ENCODE data around the gene GPR162. TPM values are rescaled to one million over a fixed set of nuclear protein-coding genes. Genes with fewer than 3 reads are reported as not detected.

The GPR162 gene
- total and polyA plus RNA-seq, 2 experiments from 2014 or later: 2.3 TPM

DNA sequence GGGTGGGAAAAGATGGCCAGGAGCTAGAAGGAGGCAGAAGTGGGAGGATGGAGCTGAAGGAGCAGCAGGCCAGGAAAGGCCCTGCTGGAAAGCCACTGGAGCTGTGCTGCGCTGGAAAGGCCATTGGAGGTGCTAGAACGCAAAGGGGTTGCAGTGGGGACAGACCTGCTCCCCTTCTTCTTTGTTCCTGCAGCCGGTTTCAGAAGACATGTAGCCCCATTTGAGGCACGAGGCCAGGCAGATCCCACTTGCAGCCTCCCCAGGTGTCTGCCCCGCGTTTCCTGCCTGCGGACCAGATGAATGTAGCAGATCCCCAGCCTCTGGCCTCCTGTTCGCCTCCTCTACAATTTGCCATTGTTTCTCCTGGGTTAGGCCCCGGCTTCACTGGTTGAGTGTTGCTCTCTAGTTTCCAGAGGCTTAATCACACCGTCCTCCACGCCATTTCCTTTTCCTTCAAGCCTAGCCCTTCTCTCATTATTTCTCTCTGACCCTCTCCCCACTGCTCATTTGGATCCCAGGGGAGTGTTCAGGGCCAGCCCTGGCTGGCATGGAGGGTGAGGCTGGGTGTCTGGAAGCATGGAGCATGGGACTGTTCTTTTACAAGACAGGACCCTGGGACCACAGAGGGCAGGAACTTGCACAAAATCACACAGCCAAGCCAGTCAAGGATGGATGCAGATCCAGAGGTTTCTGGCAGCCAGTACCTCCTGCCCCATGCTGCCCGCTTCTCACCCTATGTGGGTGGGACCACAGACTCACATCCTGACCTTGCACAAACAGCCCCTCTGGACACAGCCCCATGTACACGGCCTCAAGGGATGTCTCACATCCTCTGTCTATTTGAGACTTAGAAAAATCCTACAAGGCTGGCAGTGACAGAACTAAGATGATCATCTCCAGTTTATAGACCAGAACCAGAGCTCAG is 2.3 kb upstream of the GPR162 start:
- Histone ChIP-seq H4K20me1 (ENCODE audit: insufficient read depth, poor library complexity, severe bottlenecking) (no peaks in the 10 kb centered on the region), H2AFZ (no peak overlapping the region), H3K36me3 (replicated peaks; ENCODE audit: insufficient read depth, low read depth) (no peaks in the 10 kb centered on the region), H3K4me3 (no peak overlapping the region), H3K79me2 (no peaks in the 10 kb centered on the region), H3K4me1 (ENCODE audit: insufficient read depth) (peaks cover 10% of the 10 kb centered on the region), H3K4me2 (no peak overlapping the region), H3K27ac (no peak overlapping the region), H3K9me3 (ENCODE audit: low read depth) (no peaks in the 10 kb centered on the region), H3K27me3 (peaks cover 5% of the 10 kb centered on the region), H3K9me2 (replicated peaks; ENCODE audit: insufficient read depth) (no peaks in the 10 kb centered on the region)
- no peak for TF ChIP-seq EZH2 (IDR thresholded peaks at IDR 0.05; ENCODE audit: borderline replicate concordance)
- TF ChIP-seq CTCF (IDR thresholded peaks at IDR 0.05; ENCODE audit: poor library complexity): no peak
- no peak for TF ChIP-seq EZH2phosphoT487 (IDR thresholded peaks at IDR 0.05; ENCODE audit: low read depth, severe bottlenecking, unreplicated experiment)
- WGBS (ENCODE audit: low lambda C conversion rate, missing lambda C conversion rate): 75% methylated on average over 13 of the region's 13 CpGs
- no peak for DNase-seq (ENCODE audit: low spot score)

- Histone ChIP-seq H3K4me2 (no peak overlapping the region), H3K36me3 (replicated peaks; ENCODE audit: insufficient read depth, low read depth) (no peaks in the 10 kb centered on the region), H3K4me3 (no peak overlapping the region), H3K27me3 (peaks cover 5% of the 10 kb centered on the region), H3K9me3 (ENCODE audit: low read depth) (no peaks in the 10 kb centered on the region), H3K79me2 (no peaks in the 10 kb centered on the region), H3K9me2 (replicated peaks; ENCODE audit: insufficient read depth) (no peaks in the 10 kb centered on the region), H3K4me1 (ENCODE audit: insufficient read depth) (peaks cover 10% of the 10 kb centered on the region), H4K20me1 (ENCODE audit: insufficient read depth, poor library complexity, severe bottlenecking) (no peaks in the 10 kb centered on the region), H3K27ac (no peak overlapping the region), H2AFZ (no peak overlapping the region)
- WGBS (ENCODE audit: low lambda C conversion rate, missing lambda C conversion rate): 54% methylated on average over 5 of the region's 5 CpGs
- TF ChIP-seq EZH2phosphoT487 (IDR thresholded peaks at IDR 0.05; ENCODE audit: low read depth, severe bottlenecking, unreplicated experiment) (no peak), CTCF (IDR thresholded peaks at IDR 0.05; ENCODE audit: poor library complexity) (no peak), EZH2 (IDR thresholded peaks at IDR 0.05; ENCODE audit: borderline replicate concordance) (no peak)
- DNase-seq (ENCODE audit: low spot score): no peak
These were observed 1.5 kb upstream of the GPR162 start for GRCh38 chr12:6820166-6820565.

- no peaks in the 10 kb centered on the region for H4K20me1 ChIP-seq (ENCODE audit: insufficient read depth, poor library complexity, severe bottlenecking)
- no peaks in the 10 kb centered on the region for H3K9me3 ChIP-seq (ENCODE audit: low read depth)
- no peaks in the 10 kb centered on the region for H3K9me2 ChIP-seq (replicated peaks; ENCODE audit: insufficient read depth)
- no peak overlapping the region for H3K4me3 ChIP-seq
- TF ChIP-seq EZH2 (IDR thresholded peaks at IDR 0.05; ENCODE audit: borderline replicate concordance): no peak
- TF ChIP-seq CTCF (IDR thresholded peaks at IDR 0.05; ENCODE audit: poor library complexity): no peak
- no peak for TF ChIP-seq EZH2phosphoT487 (IDR thresholded peaks at IDR 0.05; ENCODE audit: low read depth, severe bottlenecking, unreplicated experiment)
- peak; percentile 3 for DNase-seq (ENCODE audit: low spot score)
- H2AFZ ChIP-seq: no peak overlapping the region
- peaks cover 14% of the 10 kb centered on the region for H3K4me1 ChIP-seq (ENCODE audit: insufficient read depth)
- H3K79me2 ChIP-seq: no peaks in the 10 kb centered on the region
- H3K36me3 ChIP-seq (replicated peaks; ENCODE audit: insufficient read depth, low read depth): no peaks in the 10 kb centered on the region
- H3K27ac ChIP-seq: no peak overlapping the region
- H3K4me2 ChIP-seq: peak overlapping the region; percentile 88
- WGBS (ENCODE audit: low lambda C conversion rate, missing lambda C conversion rate): 57% methylated on average over 6 of the region's 7 CpGs
- peaks cover 5% of the 10 kb centered on the region for H3K27me3 ChIP-seq
These were observed 960 bp downstream of the GPR162 start for GRCh38 chr12:6822426-6823135.

Measured in hepatocyte (in vitro differentiated cells).